Activated CD4-positive, alpha-beta T cell treated with anti-CD3 and anti-CD28 coated beads for 1 hour (primary cell): ENCODE results near the gene SLC36A3.

Experiments used
- DNase-seq: peaks from one replicate; pipeline ENCODE4 v3.0.0-alpha.2; 2020

Gene SLC36A3

GRCh38 chr5:151298063-151298855 lies 5.3 kb downstream of the SLC36A3 start:
- DNase-seq, result no peak

GRCh38 chr5:151296974-151297373 lies 6.6 kb downstream of the SLC36A3 start:
- DNase-seq, result no peak

GRCh38 chr5:151296478-151296830 lies 7.1 kb downstream of the SLC36A3 start:
- DNase-seq, result no peak

DNA sequence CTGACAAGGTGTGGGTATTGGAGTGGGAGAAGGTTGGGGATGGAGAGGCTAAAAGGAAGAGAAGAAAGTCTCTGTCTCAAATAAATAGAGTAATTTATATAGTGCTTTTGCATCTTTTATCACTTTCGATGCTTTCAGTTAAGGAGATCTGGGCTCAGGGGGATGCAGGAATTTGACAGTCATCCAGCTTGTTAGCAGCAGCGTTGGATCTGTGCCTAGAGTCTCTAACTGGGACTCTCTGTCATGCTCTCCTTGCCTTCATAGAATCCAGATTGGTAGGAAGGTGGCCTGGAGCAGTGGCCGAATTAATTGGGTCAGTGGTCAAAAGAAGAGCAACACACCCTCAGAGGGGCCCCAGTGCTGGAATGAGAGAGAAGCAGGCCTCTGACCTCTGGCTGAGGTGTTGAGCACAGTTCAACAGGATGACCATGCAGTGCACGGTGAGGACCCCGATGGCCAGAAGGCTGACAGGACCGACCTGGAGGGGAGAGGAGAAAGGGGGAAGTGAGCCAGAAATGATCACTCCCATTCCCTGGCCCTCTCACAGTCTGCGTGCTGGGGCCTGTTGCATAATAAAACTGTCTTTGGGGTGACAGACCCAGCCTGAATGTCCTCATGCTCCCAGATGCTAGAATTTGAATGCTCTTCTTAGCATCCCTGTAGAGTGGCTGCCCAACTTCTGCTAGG lies 7.6 kb downstream of the SLC36A3 start:
- DNase-seq, result no peak

GRCh38 chr5:151295138-151295537 lies 8.4 kb downstream of the SLC36A3 start:
- DNase-seq, result no peak

- no peak for DNase-seq
Observed at GRCh38 chr5:151293624-151294023, 9.9 kb downstream of the SLC36A3 start.

GRCh38 chr5:151288180-151288579 lies 15.4 kb downstream of the SLC36A3 start:
- DNase-seq, result no peak

DNA sequence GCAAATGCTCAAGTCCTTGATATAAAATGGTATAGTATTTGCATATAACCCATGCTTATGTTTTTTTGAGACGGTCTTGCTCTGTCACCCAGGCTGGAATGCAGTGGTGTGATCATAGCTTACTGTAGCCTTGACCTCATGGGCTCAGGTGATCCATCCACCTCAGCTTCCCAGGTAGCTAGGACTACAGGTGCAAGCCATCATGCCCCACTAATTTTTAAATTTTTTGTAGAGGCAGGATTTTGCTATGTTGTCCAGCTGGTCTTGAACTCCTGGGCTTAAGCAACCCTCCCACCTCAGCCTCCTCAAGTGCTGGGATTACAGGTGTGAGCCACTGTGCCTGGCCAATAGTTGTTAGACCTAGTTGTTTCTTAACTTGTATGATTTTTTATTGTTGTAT lies 17.3 kb downstream of the SLC36A3 start:
- no peak for DNase-seq

DNA sequence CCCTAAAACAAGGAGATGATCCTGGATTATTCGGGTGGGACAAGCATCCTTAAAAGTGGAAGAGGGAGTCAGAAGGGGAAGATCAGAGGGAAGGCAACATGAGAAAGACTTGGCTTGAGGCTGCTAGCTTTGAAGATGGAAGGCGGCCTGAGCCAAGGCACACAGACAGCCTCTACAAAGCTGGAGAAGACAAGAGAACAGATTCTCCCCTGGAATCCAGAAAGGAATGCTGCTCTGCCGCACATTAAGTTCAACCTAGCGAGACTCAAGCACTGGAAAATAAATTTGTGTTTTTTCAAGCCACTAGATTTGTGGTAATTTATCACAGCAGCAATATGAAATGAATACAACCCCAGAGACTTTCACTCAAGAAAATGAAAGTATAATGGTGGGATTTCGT lies 17.9 kb downstream of the SLC36A3 start:
- DNase-seq, result no peak

DNA sequence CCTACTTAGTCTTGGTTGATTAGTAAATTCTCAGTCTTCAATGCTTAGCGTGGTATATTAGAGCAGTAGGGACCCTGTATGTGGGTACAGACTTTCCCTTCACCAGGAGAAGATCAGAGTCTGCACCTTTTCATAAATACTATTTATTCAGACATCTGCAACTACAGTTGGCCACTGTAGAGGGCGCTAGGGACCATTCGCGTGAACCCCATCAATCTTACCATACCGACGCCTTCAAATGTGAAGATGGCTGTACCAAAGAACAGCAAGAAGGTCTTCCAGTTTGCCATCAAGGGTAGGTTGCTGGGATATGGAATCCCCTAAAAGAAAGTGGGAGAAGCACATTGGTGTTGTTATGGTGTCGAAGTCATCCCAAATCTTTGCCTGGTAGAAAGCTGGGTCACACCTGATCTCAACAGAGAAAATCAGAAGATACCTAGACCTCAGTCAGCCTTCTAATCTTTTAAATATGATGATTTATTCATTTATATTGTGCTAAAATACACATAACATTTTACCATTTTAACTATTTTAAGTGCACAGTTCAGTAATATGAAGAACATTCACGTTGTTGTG lies 19.1 kb downstream of the SLC36A3 start:
- DNase-seq, result no peak

DNA sequence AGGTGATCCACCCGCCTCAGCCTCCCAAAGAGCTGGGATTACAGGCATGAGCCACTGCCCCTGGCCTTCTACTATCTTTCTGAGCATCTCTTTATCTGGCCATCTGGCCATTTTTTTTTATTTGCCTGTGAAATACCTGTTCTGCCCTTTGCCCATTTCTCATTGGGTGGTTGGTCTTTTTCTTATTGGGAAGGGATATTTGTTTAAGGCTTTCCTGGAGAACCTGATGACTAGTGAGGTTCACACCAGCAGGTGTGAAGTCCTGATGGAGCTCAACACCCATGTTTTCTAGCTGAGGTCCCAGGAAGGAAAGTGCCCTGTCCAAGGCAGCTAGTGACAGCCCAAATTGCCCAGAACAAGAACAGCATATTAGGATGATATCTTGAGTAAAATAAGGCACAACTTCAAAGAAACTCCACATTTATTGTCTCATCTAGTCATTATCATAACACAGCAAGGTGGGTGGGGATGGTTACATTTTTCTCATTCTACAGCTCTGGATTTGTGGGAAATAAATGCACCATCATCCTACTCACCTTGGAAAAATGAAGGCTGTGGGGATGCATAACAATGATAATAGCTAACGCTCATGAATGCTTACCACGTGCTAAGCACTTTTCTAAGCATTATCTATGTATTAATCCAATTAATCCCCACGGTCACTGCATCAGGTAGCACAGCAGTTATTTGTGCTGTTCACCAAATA lies 20.3 kb downstream of the SLC36A3 start:
- no peak for DNase-seq

- no peak for DNase-seq
Observed at GRCh38 chr5:151281001-151281639, 22.4 kb downstream of the SLC36A3 start.

DNA sequence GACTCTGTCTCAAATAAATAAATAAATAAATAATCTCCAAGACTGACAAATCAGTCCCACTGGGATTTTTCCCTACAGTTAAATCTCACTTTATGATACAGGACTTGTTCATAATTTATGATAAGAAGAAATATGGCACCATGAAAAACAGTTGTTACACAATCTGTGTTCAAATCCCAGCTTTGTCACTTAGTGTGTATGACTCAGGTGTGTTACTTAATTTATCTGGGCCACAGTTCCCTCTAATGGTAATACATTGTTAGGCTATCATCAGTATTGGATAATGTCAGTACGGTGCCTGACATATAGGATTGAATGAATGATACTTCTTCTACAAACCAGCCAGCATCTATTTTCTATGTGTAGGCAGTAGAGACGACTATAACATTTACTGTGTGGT lies 23.1 kb downstream of the SLC36A3 start:
- DNase-seq, result no peak

GRCh38 chr5:151278845-151279244 lies 24.7 kb downstream of the SLC36A3 start:
- DNase-seq, result no peak

DNA sequence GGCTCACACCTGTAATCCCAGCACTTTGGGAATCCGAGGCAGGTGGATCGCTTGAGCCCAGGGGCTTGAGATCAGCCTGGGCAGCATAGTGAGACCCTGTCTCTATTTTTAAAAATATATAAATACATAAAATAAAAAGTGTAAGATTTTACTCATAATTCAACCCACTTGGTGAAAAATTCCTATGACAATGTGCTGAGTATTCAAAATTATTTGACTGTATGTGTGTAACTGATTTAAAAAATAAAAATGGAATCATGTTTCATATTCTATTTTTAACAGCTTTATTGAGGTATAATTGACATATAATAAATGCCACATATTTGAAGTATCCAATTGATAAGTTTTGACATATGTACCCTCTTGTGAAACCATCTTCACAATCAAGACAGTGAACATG lies 27.8 kb downstream of the SLC36A3 start:
- DNase-seq, result no peak

GRCh38 chr5:151274666-151275065 lies 28.9 kb downstream of the SLC36A3 start:
- no peak for DNase-seq

DNA sequence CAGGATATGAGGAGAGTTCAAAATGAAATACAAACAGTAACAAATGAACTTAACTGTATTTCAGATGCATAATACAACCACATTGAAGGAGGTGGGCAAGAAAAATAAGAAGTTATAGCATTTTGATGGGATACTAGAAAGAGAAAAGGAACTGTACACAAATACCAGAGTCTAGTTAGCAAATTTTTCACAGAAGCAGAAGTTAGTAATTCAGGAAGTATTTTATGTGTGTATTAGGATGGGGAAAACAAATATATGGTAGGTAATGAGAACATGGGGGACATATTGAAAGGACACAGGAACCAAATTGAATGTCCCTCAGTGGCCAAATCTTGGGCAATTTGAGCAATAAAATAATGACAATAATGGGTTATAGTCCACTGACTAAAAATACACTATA lies 32.2 kb downstream of the SLC36A3 start:
- DNase-seq, result no peak

GRCh38 chr5:151270599-151270998 lies 33.0 kb downstream of the SLC36A3 start:
- DNase-seq, result no peak

GRCh38 chr5:151267491-151268260 lies 35.9 kb downstream of the SLC36A3 start:
- no peak for DNase-seq

- DNase-seq, result no peak
Observed at GRCh38 chr5:151264113-151264512, 39.5 kb downstream of the SLC36A3 start.

GRCh38 chr5:151262532-151262931 lies 41.0 kb downstream of the SLC36A3 start:
- no peak for DNase-seq

DNA sequence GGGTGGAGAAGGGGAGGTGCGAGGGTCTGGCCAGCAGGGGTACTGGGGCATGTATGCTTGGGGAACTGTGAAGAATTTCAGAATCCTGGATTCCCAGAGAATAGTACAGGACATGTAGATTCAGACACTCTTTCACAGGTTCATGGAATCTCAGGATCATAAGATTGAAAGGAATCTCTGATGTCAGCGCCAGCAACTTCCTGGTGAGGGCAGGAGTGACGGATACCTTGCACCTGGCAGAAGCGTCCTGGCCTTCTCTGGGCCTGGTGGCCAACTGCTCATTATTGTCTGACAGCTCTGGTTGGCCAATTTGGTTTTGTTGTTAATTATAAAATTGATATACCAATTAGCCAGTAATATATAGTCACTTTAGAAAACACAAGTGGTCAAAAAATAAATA lies 43.6 kb downstream of the SLC36A3 start:
- DNase-seq, result no peak
